Medulla oblongata (tissue), 1 donor: ENCODE data around the gene SHROOM2.
"Not testable (repeated sequence)": the region's sequence is repeated elsewhere in the genome, so short reads cannot be mapped to it uniquely, and the experiment has no call there.

Source experiments
- DNase-seq: peaks from one replicate; pipeline ENCODE4 v3.0.0-alpha.2; 2015; ENCODE audit errors: extremely low spot score

Gene SHROOM2

DNA sequence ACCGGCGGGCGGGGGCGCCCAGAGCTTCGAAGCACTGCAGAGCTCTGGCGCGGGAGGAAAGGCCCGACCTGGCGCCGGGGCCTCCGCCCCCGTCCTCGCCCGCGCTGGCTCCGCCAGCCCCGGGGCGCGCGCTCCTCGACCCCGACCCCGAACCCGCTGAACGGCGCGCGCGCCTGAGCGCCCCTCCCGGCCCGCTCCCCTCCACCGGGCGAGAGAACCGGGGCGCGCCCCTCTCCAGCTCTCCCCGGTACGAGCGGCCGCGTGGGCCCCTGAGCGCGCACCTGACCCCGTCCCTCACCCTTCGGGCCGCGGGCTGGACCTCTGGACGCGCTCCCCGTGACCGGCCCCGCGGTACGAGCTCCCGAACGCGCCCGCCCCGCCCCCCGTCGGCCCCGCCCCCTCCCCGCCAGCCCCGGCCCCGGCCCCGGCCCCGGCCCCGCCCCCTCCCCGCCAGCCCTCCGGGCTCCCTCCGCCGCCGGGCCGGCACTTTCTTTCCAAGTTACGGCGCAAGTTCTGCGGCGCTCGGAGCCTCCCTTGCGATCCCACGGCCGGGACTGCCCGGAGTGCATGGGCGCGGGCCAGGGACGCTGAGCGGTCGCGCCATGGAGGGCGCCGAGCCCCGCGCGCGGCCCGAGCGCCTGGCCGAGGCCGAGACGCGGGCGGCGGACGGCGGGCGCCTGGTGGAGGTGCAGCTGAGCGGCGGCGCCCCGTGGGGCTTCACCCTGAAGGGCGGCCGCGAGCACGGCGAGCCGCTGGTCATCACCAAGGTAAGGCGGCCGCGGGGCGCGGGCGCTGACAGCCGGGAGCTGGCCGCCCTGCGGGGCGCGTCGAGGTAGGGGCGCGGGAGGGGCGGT, at the start of gene SHROOM2:
Gene SHROOM2, plus strand, starts transcription at position 486 of the 854 bp plus-strand sequence. Its CDS starts 117 bp downstream, at position 603.
- DNase-seq = no peak

GRCh38 chrX:9737363-9737762, 48.9 kb upstream of the SHROOM2 start:
- no peak for DNase-seq

DNA sequence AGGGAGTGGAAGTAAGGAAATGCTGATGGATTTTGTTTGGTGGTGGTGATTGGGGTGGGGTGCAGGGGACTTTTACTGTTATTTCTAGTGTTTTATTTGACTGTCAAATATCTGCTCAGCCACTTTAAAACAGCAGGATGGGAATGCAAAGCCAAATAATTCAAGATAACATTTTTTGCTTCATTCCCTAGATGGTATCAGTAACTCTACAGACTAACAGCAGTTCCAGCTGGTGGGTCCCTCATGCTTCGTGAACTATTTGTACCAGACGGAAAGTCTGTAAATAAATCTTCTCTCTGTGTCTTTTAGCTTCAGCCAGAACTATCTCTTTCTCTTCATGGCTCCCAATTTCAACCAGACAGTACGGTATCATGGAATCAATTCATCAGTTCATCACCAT, 48.1 kb upstream of the SHROOM2 start:
- no peak for DNase-seq

DNA sequence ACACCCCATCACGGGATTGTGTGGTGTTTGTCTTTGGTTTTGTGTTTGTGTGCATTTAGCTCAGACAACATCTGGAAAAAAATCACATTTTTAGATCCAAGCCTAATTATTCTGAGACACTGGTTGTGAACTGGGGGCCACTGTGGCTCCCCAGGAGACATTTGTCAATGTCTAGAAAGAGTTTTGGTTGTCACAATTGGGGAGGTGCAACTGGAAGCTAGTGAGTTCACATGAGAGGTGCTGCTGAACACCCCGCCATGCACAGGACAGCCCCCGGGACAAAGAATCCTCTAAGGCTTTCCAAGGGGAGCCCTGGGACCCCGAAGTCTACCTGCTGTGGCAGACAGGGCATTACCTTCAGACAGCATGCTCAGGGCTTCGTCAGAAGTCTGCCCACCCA, 47.1 kb upstream of the SHROOM2 start:
- no peak for DNase-seq

DNA sequence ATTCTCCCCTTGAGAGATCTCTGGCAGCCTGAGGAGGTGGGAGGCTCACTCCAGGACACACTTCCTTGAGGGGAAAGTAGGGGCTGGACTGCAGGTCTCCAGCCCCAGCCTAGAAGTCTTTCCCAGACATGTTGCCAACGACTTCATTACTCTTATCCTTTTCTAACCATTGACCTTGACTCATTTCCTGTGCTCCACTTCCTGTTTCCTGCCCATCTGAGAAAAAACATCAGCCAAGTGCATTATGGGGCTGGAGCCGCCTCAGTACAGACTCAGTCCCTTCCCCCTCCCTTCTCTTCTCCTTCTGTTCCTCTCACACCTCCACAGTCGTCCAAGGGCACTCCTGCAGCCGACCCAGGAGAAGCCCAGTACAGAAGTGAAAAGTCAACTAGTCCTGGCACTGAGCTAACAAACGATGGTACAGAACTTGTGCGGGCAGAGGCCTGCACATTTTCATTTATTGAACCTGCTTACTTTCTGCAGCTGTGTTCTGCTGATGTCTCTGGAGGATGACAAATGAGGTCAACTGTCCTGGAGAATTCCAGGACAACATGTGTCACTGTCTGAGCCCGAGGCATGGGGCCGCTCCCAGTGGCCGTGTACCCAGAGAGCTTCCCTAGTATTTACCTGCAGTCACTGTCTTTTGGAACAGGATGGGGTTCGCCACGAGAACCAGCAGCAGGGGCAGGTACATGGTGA, 40.7 kb upstream of the SHROOM2 start:
- DNase-seq = no peak

- DNase-seq = no peak
Measured at GRCh38 chrX:9746148-9746888, 39.9 kb upstream of the SHROOM2 start.

GRCh38 chrX:9747644-9748043, 38.6 kb upstream of the SHROOM2 start:
- DNase-seq = no peak

DNA sequence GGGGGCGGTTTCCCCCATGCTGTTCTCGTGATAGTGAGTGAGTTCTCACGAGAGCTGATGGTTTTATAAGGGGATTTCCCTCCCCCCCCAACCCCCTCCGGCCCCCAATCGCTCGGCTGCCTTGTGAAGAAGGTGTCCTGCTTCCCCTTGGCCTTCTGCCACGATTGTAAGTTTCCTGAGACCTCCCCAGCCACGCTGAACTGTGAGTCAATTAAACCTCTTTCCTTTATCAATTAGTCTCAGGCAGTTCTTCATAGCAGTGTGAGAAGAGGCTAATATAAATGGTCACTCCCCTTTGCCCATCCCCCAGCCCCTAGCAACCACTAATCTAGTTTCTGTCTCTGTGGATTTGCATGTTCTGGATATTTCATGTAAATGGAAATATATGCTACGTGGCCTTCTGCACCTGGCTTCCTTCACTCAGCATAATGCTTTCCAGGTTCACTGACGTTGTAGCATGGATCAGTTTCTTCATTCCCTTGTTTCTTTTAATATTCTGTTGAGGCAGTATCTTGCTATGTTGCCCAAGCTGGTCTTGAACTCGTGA, 37.0 kb upstream of the SHROOM2 start:
- no peak for DNase-seq

DNA sequence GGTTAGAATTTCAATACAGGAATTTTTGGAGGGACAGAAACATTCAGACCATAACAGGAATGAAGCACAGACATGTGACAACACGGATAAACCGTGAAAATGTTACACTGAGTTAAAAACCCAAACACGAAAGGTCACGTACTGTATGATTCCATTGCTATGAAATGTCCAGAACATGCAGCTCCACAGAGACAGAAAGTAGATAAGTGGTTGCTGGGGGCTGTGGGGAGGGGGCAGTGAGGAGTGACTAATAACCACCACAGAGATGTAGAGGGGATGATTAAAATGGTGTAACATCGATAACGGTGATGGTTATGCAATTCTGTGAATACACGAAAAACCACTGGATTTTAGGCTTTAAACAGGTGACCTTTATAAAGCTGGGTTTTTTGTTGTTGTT, 28.9 kb upstream of the SHROOM2 start:
- no peak for DNase-seq

DNA sequence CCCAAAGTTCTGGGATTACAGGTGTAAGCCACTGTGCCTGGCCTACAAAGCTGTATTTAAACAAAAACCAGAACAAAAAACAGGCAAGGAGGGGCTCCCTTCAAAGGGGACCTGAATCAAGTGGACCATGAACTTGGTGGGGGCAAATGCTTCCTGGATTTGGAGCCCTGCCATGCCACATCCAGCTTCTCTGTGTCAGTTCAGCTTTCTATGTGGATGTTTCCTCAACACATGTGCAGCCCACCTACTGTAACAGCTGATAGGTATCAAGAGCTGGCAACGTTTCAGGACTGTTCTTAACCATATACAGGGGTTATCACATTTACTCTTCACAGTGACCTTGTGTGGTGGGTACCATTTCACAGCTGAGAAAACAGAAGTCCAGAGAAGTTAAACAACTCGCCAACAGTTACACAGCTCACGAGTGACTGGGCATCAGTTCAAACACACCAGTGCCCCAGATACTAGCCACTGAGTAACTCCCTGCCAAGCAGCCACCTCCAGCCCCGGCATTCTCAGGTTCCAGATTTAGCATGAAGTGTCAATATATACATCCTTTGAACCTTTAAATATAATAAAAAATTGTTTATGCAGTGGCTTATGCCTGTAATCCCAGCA, 28.1 kb upstream of the SHROOM2 start:
- no peak for DNase-seq

- no peak for DNase-seq
Measured at GRCh38 chrX:9759337-9759736, 26.9 kb upstream of the SHROOM2 start.

DNA sequence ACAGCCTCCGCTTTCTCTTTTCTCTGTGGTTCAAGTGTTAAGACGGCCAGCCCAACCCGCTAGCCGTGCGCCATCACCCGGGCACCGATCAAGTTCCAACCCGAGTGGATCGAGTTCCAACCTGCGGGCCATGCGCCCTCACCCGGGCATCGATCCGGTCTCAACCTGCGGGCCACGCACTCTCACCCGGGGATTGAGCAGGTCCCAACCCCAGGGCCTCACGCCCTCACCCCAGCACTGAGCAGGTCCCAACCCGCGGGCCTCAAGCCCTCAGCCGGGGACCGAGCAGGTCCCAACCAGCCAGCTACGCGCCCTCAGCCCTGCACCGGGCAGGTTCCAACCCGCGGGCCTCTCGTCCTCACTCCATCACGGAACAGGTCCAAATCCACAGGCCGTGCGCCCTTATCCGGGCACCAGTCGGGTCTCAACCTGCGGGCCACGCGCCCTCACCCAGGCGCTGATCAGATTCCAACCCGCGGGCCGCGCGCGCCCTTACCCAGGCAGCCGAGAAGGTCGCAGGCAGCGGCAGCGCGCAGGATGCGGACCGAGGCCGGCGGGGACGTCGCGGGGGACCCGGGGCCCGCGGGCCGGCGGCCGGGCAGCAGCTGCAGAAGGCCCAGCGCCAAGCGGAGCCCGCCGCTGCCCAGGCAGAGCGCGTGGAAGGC, 21.0 kb upstream of the SHROOM2 start:
- no peak for DNase-seq

- DNase-seq = peak; percentile 6
Measured at GRCh38 chrX:9765737-9766097, 20.5 kb upstream of the SHROOM2 start, which contains the start of gene GPR143. Gene GPR143 (minus strand): TSS chrX:9765847. CDS start chrX:9765817, 30 bp downstream.

GRCh38 chrX:9767375-9767774, 18.9 kb upstream of the SHROOM2 start:
- DNase-seq = no peak

DNA sequence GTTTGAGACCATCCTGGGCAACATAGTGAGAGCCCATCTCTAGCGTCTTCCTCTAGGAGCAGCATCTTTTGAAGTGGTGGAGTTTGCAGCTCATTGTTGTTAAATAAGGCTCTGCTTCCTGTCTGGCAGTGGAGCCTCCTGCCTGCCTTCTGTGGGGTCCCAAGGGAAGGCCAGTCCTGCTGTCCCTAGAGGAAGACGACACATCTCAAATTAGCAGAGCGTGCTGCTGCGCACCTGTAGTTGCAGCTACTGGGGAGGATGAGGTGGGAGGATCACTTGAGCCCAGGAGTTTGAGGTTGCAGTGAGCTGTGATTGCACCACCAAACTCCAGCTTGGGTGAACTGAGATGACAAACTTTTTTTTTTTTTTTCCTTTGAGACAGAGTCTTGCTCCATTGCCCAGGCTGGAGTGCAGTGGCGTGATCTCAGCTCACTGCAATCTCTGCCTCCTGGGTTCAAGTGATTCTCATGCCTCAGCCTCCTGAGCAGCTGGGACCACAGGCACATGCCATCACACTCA, 17.8 kb upstream of the SHROOM2 start:
- DNase-seq = not testable (repeated sequence)

GRCh38 chrX:9770319-9770718, 15.9 kb upstream of the SHROOM2 start:
- DNase-seq = no peak

DNA sequence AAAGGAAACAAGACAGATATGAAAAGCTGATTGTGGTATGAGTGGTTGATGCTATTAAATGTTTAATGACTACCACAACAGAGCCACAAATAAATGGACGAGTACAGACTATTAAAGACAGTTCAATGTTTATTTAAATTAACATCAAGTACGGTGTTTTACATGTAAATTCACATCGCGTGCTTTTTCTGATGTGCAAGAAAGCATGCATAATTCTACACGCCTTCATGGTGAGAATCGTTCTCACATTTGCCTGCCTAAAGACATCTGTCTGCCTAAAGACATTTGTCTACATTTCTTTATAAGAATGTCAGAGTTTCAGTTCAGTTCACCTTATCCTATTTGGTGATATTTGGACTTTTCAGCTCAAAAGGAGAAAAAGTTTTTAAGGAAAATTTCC, 13.3 kb upstream of the SHROOM2 start:
- DNase-seq = no peak

- no peak for DNase-seq
Measured at GRCh38 chrX:9775930-9776329, 10.3 kb upstream of the SHROOM2 start.

GRCh38 chrX:9781941-9782340, 4.3 kb upstream of the SHROOM2 start:
- DNase-seq = no peak

- DNase-seq = no peak
Measured at GRCh38 chrX:9784332-9784731, 1.9 kb upstream of the SHROOM2 start.
